HEK293 (cell line): ENCODE results near the gene SKAP1.

Source experiments
- CTCF ChIP-seq: fragments of 450-650 bp; formaldehyde crosslinking; IDR thresholded peaks from 2 replicates; pipeline ENCODE4 v1.5.1; 2016; ENCODE audit warnings: missing biosample characterization, missing genetic modification characterization
- OVOL3 ChIP-seq: fragments of 450-650 bp; formaldehyde crosslinking; IDR thresholded peaks from 2 replicates; pipeline ENCODE4 v1.5.1; 2016; ENCODE audit warnings: missing biosample characterization, missing genetic modification characterization
- SP2 ChIP-seq: fragments of 450-650 bp; formaldehyde crosslinking; IDR thresholded peaks from 2 replicates; pipeline ENCODE4 v1.5.1; 2016; ENCODE audit warnings: missing biosample characterization, missing genetic modification characterization
- TSHZ1 ChIP-seq: fragments of 450-650 bp; formaldehyde crosslinking; IDR thresholded peaks from 2 replicates; pipeline ENCODE4 v1.5.1; 2016; ENCODE audit warnings: missing biosample characterization, missing genetic modification characterization, borderline replicate concordance
- ZNF114 ChIP-seq: fragments of 450-650 bp; formaldehyde crosslinking; IDR thresholded peaks from 2 replicates; pipeline ENCODE4 v1.5.0; 2017; ENCODE audit warnings: missing biosample characterization, missing genetic modification characterization
- ZNF175 ChIP-seq: fragments of 450-650 bp; formaldehyde crosslinking; IDR thresholded peaks from 2 replicates; pipeline ENCODE4 v1.5.1; 2016; ENCODE audit warnings: missing biosample characterization, missing genetic modification characterization
- ZNF501 ChIP-seq: fragments of 450-650 bp; formaldehyde crosslinking; IDR thresholded peaks from 2 replicates; pipeline ENCODE4 v1.5.1; 2016; ENCODE audit warnings: missing biosample characterization, missing genetic modification characterization
- ZNF560 ChIP-seq: fragments of 450-650 bp; formaldehyde crosslinking; IDR thresholded peaks from 2 replicates; pipeline ENCODE4 v1.5.1; 2017; ENCODE audit warnings: missing biosample characterization, missing genetic modification characterization, borderline replicate concordance
- ZNF670 ChIP-seq: fragments of 450-650 bp; formaldehyde crosslinking; IDR thresholded peaks from 2 replicates; pipeline ENCODE4 v1.5.1; 2016; ENCODE audit warnings: missing biosample characterization, missing genetic modification characterization, low read depth

GRCh38 chr17:48084932-48085331, 345.1 kb downstream of the SKAP1 start:
- TF ChIP-seq OVOL3 (tag by site-specific recombination) = no peak
- TF ChIP-seq CTCF (tag by site-specific recombination) = no peak
- no peak for TF ChIP-seq SP2 (tag by site-specific recombination)
- TF ChIP-seq ZNF560 (tag by site-specific recombination) = no peak
- no peak for TF ChIP-seq ZNF670 (tag by site-specific recombination)
- no peak for TF ChIP-seq ZNF501 (tag by site-specific recombination)
- no peak for TF ChIP-seq ZNF114
- no peak for TF ChIP-seq ZNF175 (tag by site-specific recombination)
- no peak for TF ChIP-seq TSHZ1
